ENCODE measurements around the gene STAP2. TPM values are rescaled to one million over a fixed set of nuclear protein-coding genes. Genes with fewer than 3 reads are reported as not detected.

STAP2 gene
- total RNA-seq, 2 donors from 2014 or later = 17.9 to 31.0 TPM

GRCh38 chr19:4318460-4318859 lies 20.2 kb downstream of the STAP2 start:
- intact Hi-C loops (cut with DNase I) = no loop called here
- H3K9me3 ChIP-seq = no peaks in the 10 kb centered on the region
- DNase-seq (no peak), ATAC-seq (no peak)
- TF ChIP-seq CTCF (IDR thresholded peaks at IDR 0.05) = no peak
- TF ChIP-seq POLR2A (IDR thresholded peaks at IDR 0.05) = no peak
- H3K36me3 ChIP-seq (replicated peaks in 1 of 2; ENCODE audit: insufficient read depth in 1 of 2, low read depth in 2 of 2) = no peaks in the 10 kb centered on the region
- no peak overlapping the region for H3K27ac ChIP-seq
- no peak overlapping the region for H3K4me3 ChIP-seq
- H3K4me1 ChIP-seq = no peaks in the 10 kb centered on the region
- 86 to 87% methylated on average over 7 of the region's 7 CpGs for WGBS, 2 donors
- H3K27me3 ChIP-seq = no peaks in the 10 kb centered on the region

GRCh38 chr19:4316956-4317355 lies 21.7 kb downstream of the STAP2 start:
- Histone ChIP-seq H3K4me3 (no peak overlapping the region), H3K27me3 (no peaks in the 10 kb centered on the region), H3K9me3 (no peaks in the 10 kb centered on the region), H3K36me3 (replicated peaks in 1 of 2; ENCODE audit: insufficient read depth in 1 of 2, low read depth in 2 of 2) (no peaks in the 10 kb centered on the region), H3K27ac (no peak overlapping the region), H3K4me1 (no peaks in the 10 kb centered on the region)
- TF ChIP-seq POLR2A (IDR thresholded peaks at IDR 0.05) = no peak
- no peak for TF ChIP-seq CTCF (IDR thresholded peaks at IDR 0.05)
- DNase-seq = no peak
- ATAC-seq = no peak
- intact Hi-C loops (cut with DNase I) = no loop called here
- WGBS, 2 donors = 59 to 70% methylated on average over 9 of the region's 9 CpGs

- Histone ChIP-seq H3K9me3 (no peaks in the 10 kb centered on the region), H3K4me1 (no peaks in the 10 kb centered on the region), H3K27me3 (no peaks in the 10 kb centered on the region), H3K36me3 (replicated peaks in 1 of 2; ENCODE audit: insufficient read depth in 1 of 2, low read depth in 2 of 2) (no peaks in the 10 kb centered on the region), H3K4me3 (no peak overlapping the region), H3K27ac (no peak overlapping the region)
- no peak for TF ChIP-seq CTCF (IDR thresholded peaks at IDR 0.05)
- no peak for TF ChIP-seq POLR2A (IDR thresholded peaks at IDR 0.05)
- no peak for ATAC-seq
- intact Hi-C loops (cut with DNase I) = no loop called here
- 38 to 44% methylated on average over 12 of the region's 12 CpGs for WGBS, 2 donors
- no peak for DNase-seq
Observed at GRCh38 chr19:4313847-4314490, 24.7 kb downstream of the STAP2 start.

DNA sequence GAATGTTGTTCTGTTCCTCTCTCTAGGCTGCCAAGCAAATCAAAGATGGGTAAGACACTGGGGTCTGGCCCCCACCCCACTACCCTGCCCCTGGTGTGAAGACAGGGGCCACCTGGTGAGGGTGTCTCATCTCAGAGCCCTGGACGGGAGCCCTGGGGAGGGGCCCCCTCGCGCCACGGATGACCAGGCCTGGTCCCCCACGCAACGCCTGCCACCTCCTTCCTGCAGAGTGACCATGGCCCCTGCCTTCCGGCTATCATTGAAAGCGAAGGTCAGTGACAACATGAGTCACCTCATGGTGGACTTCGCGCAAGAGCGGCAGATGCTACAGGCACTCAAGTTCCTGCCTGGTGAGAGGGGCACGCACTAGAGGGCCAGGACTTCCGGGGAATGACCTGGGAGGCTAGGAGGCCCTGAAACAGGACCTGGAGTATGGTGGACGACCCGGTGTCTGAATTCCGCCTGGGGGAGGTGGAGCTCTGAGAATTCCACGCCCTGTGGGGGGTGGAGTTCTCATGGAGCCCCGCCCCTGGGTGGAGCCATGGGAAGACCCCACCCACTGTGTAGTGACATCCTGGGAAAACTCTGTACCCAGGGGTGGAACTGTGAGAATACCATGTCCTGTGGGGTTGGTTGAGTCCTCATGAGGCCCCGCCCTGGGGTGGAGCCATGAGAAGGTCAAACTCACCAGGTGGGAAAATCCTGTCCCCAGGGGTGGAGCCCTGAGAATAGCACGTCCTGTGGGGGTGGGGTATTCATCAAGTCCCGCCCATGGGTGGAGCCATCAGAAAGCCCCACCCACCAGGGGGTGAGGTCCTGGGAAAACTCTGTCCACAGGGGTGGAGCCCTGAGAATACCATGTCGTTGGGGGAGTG lies 28.1 kb downstream of the STAP2 start:
- Histone ChIP-seq H3K9me3 (no peaks in the 10 kb centered on the region), H3K4me1 (no peaks in the 10 kb centered on the region), H3K27me3 (no peaks in the 10 kb centered on the region), H3K36me3 (replicated peaks in 1 of 2; ENCODE audit: insufficient read depth in 1 of 2, low read depth in 2 of 2) (no peaks in the 10 kb centered on the region), H3K4me3 (no peak overlapping the region), H3K27ac (no peak overlapping the region)
- TF ChIP-seq POLR2A (IDR thresholded peaks at IDR 0.05) (no peak), CTCF (IDR thresholded peaks at IDR 0.05) (no peak)
- WGBS, 2 donors = 73 to 81% methylated on average over 6 to 22 of the region's 22 CpGs
- intact Hi-C loops (cut with DNase I) = no loop called here
- ATAC-seq (no peak), DNase-seq (no peak)
